BE2C (cell line): ENCODE results near the gene TMEM132C.

ENCODE experiments used
- DNase-seq: peaks from one replicate; pipeline ENCODE4 v3.0.0-alpha.2; 2020
- H3K27me3 ChIP-seq: fragments of 250-450 bp; sonication (Bioruptor Pico); 2 replicates; pipeline ENCODE4 v1.5.1; 2020; ENCODE audit warnings: mild to moderate bottlenecking
- H3K36me3 ChIP-seq: fragments of 250-450 bp; sonication (Bioruptor Pico); 2 replicates; pipeline ENCODE4 v1.5.1; 2020; ENCODE audit warnings: mild to moderate bottlenecking
- H3K4me1 ChIP-seq: fragments of 250-450 bp; sonication (Bioruptor Pico); 2 replicates; pipeline ENCODE4 v1.5.1; 2020
- H3K4me3 ChIP-seq: 2 replicates; pipeline ENCODE4 v1.5.1; 2011; ENCODE audit warnings: low read depth, low read length
- H3K9me3 ChIP-seq: fragments of 250-450 bp; sonication (Bioruptor Pico); 2 replicates; pipeline ENCODE4 v1.5.1; 2020
- TF ChIP-seq, protein P1 (sequence below): IDR thresholded peaks from 2 replicates; pipeline ENCODE4 v1.5.1; 2012; ENCODE audit warnings: mild to moderate bottlenecking, low read depth, low read length

The TMEM132C gene

DNA sequence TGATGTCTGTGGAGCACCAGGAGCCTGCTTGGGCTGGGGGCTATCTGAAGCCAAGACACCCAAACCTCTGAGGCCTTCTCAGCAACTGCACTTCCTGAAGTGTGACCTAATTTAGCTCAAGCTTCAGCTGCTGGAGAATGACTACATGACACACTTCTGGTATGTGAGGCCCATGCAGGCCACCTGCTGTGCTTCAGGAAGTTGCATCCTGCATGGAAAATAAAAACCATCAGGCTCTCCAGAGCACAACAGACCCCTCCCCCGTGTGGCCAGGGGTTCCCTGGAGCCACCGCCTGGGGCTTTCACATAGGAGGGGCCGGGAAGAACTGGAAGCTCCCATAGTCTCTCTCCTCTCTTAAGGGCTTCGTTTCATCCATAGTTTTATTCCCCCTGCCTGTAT lies 339.1 kb downstream of the TMEM132C start:
- Histone ChIP-seq H3K36me3 (no peaks in the 10 kb centered on the region), H3K4me3 (no peak overlapping the region), H3K9me3 (no peaks in the 10 kb centered on the region; the same call in none of the 2 replicates), H3K27me3 (no peaks in the 10 kb centered on the region), H3K4me1 (no peaks in the 10 kb centered on the region)
- DNase-seq: no peak
- TF ChIP-seq, protein P1, sequence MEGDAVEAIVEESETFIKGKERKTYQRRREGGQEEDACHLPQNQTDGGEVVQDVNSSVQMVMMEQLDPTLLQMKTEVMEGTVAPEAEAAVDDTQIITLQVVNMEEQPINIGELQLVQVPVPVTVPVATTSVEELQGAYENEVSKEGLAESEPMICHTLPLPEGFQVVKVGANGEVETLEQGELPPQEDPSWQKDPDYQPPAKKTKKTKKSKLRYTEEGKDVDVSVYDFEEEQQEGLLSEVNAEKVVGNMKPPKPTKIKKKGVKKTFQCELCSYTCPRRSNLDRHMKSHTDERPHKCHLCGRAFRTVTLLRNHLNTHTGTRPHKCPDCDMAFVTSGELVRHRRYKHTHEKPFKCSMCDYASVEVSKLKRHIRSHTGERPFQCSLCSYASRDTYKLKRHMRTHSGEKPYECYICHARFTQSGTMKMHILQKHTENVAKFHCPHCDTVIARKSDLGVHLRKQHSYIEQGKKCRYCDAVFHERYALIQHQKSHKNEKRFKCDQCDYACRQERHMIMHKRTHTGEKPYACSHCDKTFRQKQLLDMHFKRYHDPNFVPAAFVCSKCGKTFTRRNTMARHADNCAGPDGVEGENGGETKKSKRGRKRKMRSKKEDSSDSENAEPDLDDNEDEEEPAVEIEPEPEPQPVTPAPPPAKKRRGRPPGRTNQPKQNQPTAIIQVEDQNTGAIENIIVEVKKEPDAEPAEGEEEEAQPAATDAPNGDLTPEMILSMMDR: no peak

GRCh38 chr12:128606538-128606937 lies 339.6 kb downstream of the TMEM132C start:
- no peaks in the 10 kb centered on the region for H3K4me1 ChIP-seq
- H3K27me3 ChIP-seq: no peaks in the 10 kb centered on the region
- TF ChIP-seq, protein P1: no peak
- H3K4me3 ChIP-seq: no peak overlapping the region
- no peak for DNase-seq
- no peaks in the 10 kb centered on the region for H3K36me3 ChIP-seq
- H3K9me3 ChIP-seq: no peaks in the 10 kb centered on the region; the same call in none of the 2 replicates

DNA sequence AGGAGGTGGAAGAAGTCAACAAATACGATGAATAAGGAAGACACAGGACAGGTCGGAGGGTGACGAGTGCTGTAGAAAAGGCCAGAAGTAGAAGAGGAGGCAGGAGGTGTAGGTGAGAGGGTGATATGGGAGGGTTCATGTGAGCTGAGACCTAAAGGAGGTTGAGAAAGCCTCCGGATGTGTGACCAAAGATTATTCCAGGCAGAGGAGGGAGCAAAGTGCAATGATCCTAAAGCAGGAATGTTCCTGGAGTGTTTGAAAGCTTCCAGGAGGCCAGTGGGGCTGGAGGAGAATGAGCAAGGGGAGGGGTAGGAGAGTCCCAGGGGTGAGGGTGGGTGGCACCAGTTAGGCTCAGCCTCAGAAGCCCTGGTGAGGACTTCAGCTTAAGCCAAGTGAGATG lies 340.0 kb downstream of the TMEM132C start:
- no peaks in the 10 kb centered on the region for H3K4me1 ChIP-seq
- H3K36me3 ChIP-seq: no peaks in the 10 kb centered on the region
- DNase-seq: no peak
- H3K9me3 ChIP-seq: no peaks in the 10 kb centered on the region; the same call in none of the 2 replicates
- TF ChIP-seq, protein P1: no peak
- H3K27me3 ChIP-seq: no peaks in the 10 kb centered on the region
- no peak overlapping the region for H3K4me3 ChIP-seq

GRCh38 chr12:128607641-128608040 lies 340.7 kb downstream of the TMEM132C start:
- TF ChIP-seq, protein P1: no peak
- Histone ChIP-seq H3K9me3 (no peaks in the 10 kb centered on the region; the same call in none of the 2 replicates), H3K27me3 (no peaks in the 10 kb centered on the region), H3K4me3 (no peak overlapping the region), H3K4me1 (no peaks in the 10 kb centered on the region), H3K36me3 (no peaks in the 10 kb centered on the region)
- DNase-seq: no peak

- H3K9me3 ChIP-seq: no peaks in the 10 kb centered on the region; the same call in none of the 2 replicates
- H3K4me1 ChIP-seq: no peaks in the 10 kb centered on the region
- H3K36me3 ChIP-seq: no peaks in the 10 kb centered on the region
- H3K4me3 ChIP-seq: no peak overlapping the region
- TF ChIP-seq, protein P1: no peak
- no peak for DNase-seq
- no peaks in the 10 kb centered on the region for H3K27me3 ChIP-seq
Measured at GRCh38 chr12:128609861-128610260, 342.9 kb downstream of the TMEM132C start.

DNA sequence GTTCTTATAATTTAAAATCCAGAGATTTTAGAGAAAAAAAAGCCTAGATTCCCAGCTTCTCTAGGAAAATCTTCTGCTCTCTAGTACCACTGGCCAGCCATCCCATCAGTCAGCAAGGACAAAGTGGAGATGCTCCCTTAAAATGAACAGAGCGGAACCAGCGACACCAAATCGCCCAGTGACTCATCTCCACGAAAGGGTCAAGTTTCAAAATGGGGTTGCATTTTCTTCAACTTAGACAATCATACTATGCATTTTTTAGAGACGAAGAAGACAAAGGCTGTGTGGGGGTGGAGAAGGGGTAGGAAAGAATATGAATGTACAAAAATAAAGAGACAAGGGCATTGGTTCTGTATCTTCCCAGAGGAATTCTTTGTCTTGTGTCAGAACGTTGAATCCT lies 344.8 kb downstream of the TMEM132C start:
- Histone ChIP-seq H3K27me3 (no peaks in the 10 kb centered on the region), H3K9me3 (no peaks in the 10 kb centered on the region), H3K36me3 (no peaks in the 10 kb centered on the region), H3K4me3 (no peak overlapping the region), H3K4me1 (no peaks in the 10 kb centered on the region)
- TF ChIP-seq, protein P1: no peak
- DNase-seq: no peak
